Fibroblast of lung (primary cell): ENCODE data around the gene CACNA1A. TPM values are rescaled to one million over a fixed set of nuclear protein-coding genes. Genes with fewer than 3 reads are reported as not detected.

Experiments used
- DNase-seq, 2 donors: peaks; one replicate each; pipeline versions ENCODE4 v3.0.0 to v3.0.0-alpha.2; 2010; ENCODE audit warnings: low read depth in 2 of 2
- H2AFZ ChIP-seq: 2 replicates; pipeline ENCODE4 v1.5.1; 2012; ENCODE audit warnings: low read length, control low read depth, inconsistent platforms
- H3K27ac ChIP-seq: 2 replicates; pipeline ENCODE4 v1.5.1; 2011; ENCODE audit warnings: low read length, control low read depth; ENCODE audit not compliant: insufficient read depth
- H3K27me3 ChIP-seq: 2 replicates; pipeline ENCODE4 v1.5.1; 2011; ENCODE audit warnings: mild to moderate bottlenecking, low read length; ENCODE audit not compliant: control insufficient read depth, insufficient read depth
- H3K36me3 ChIP-seq: 2 replicates; pipeline ENCODE4 v1.5.1; 2011; ENCODE audit warnings: low read length; ENCODE audit not compliant: control insufficient read depth, insufficient read depth
- H3K4me1 ChIP-seq: 2 replicates; pipeline ENCODE4 v1.5.1; 2011; ENCODE audit warnings: low read length; ENCODE audit not compliant: control insufficient read depth, insufficient read depth; ENCODE audit errors: extremely low read depth
- H3K4me2 ChIP-seq: 2 replicates; pipeline ENCODE4 v1.5.1; 2011; ENCODE audit warnings: low read length, control low read depth; ENCODE audit not compliant: insufficient read depth; ENCODE audit errors: extremely low read depth
- H3K4me3 ChIP-seq, 4 experiments: fragments of 200-600 bp in 1 of 4; sonication (generic) in 1 of 4; replicated peaks in 1 of 4; 2 replicates each; pipeline ENCODE4 v1.5.1; 2011 to 2016; ENCODE audit warnings: low read length in 4 of 4, low read depth in 3 of 4, mild to moderate bottlenecking in 3 of 4, control low read depth in 2 of 4, inconsistent platforms in 1 of 4, mixed read lengths in 1 of 4; ENCODE audit not compliant: insufficient read depth in 1 of 4; ENCODE audit errors: control extremely low read depth in 1 of 4
- H3K79me2 ChIP-seq: 2 replicates; pipeline ENCODE4 v1.5.1; 2012; ENCODE audit warnings: mild to moderate bottlenecking, low read length, inconsistent platforms; ENCODE audit not compliant: control insufficient read depth, insufficient read depth
- H3K9ac ChIP-seq: 2 replicates; pipeline ENCODE4 v1.5.1; 2011; ENCODE audit warnings: mild to moderate bottlenecking, low read length, control low read depth; ENCODE audit not compliant: insufficient read depth
- H3K9me3 ChIP-seq: 2 replicates; pipeline ENCODE4 v1.5.1; 2012; ENCODE audit warnings: low read depth, low read length; ENCODE audit not compliant: control insufficient read depth, insufficient read depth
- H4K20me1 ChIP-seq: 2 replicates; pipeline ENCODE4 v1.5.1; 2011; ENCODE audit warnings: low read length; ENCODE audit not compliant: control insufficient read depth, insufficient read depth; ENCODE audit errors: extremely low read depth
- EZH2 ChIP-seq: IDR thresholded peaks from 2 replicates; pipeline ENCODE4 v1.5.1; 2012; ENCODE audit warnings: low read length, control low read depth, mild to moderate bottlenecking; ENCODE audit errors: missing control alignments
- polyA plus RNA-seq, 2 donors: library from polyadenylated mRNA; depleted of rRNA in 1 of 2; stranded (reverse) in 1 of 2; unstranded in 1 of 2; fragments of >200 nt; gene quantifications; 2 replicates each; pipeline ENCODE4 v1.2.1, GENCODE V29; 2011 to 2012; ENCODE audit warnings: missing spikeins in 1 of 2
- total RNA-seq: library from RNA; depleted of rRNA; stranded (reverse); fragments of >200 nt; gene quantifications from 2 replicates; pipeline ENCODE4 v1.2.1, GENCODE V29; 2014
- TF ChIP-seq, protein P1 (sequence below), 2 donors: IDR thresholded peaks in 1 of 2; conservative IDR thresholded peaks in 1 of 2; 1 replicate in 1 of 2; 2 replicates in 1 of 2; pipeline ENCODE4 v1.5.1; 2011 to 2012; ENCODE audit warnings: low read length in 2 of 2, control low read depth in 1 of 2, inconsistent platforms in 1 of 2, low read depth in 1 of 2, mild to moderate bottlenecking in 1 of 2

CACNA1A gene
- total and polyA plus RNA-seq, 2 donors (not counting 1 experiment from before 2014, with no cell fraction given), result 0.96 to 9.7 TPM

DNA sequence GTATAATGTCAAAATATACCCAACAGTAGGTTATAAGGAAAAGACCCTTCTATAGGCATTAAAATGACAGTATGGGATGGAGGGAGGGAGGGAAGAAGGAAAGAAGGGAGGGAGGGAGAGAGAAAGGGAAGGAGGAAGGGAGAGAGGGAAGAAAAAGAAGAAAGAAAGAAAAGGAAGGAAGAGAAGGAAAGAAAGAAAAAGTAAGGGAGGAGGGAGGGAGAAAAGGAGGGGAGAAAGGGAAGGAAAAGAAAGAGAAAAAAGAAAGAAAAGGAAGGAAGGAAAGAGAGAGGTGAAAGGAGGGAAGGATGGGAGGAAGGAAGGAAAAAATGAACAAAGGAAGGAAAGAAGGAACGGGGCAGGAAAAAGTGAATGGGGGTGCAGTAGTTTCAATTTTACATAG, 35.3 kb upstream of the CACNA1A start:
- Histone ChIP-seq H2AFZ (no peak overlapping the region), H4K20me1 (no peaks in the 10 kb centered on the region), H3K27me3 (no peaks in the 10 kb centered on the region), H3K79me2 (no peaks in the 10 kb centered on the region), H3K4me3 (no peak overlapping the region), H3K27ac (no peak overlapping the region), H3K9ac (no peak overlapping the region), H3K9me3 (no peaks in the 10 kb centered on the region), H3K4me1 (no peaks in the 10 kb centered on the region), H3K4me2 (no peak overlapping the region), H3K36me3 (no peaks in the 10 kb centered on the region)
- TF ChIP-seq EZH2, result no peak
- TF ChIP-seq, protein P1, sequence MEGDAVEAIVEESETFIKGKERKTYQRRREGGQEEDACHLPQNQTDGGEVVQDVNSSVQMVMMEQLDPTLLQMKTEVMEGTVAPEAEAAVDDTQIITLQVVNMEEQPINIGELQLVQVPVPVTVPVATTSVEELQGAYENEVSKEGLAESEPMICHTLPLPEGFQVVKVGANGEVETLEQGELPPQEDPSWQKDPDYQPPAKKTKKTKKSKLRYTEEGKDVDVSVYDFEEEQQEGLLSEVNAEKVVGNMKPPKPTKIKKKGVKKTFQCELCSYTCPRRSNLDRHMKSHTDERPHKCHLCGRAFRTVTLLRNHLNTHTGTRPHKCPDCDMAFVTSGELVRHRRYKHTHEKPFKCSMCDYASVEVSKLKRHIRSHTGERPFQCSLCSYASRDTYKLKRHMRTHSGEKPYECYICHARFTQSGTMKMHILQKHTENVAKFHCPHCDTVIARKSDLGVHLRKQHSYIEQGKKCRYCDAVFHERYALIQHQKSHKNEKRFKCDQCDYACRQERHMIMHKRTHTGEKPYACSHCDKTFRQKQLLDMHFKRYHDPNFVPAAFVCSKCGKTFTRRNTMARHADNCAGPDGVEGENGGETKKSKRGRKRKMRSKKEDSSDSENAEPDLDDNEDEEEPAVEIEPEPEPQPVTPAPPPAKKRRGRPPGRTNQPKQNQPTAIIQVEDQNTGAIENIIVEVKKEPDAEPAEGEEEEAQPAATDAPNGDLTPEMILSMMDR (conservative IDR thresholded peaks at IDR 0.05 in 1 of 2, IDR thresholded peaks at IDR 0.05 in 1 of 2; ENCODE audit: low read depth in 1 of 2, low read length in 2 of 2), result no peak
- DNase-seq, result no peak

DNA sequence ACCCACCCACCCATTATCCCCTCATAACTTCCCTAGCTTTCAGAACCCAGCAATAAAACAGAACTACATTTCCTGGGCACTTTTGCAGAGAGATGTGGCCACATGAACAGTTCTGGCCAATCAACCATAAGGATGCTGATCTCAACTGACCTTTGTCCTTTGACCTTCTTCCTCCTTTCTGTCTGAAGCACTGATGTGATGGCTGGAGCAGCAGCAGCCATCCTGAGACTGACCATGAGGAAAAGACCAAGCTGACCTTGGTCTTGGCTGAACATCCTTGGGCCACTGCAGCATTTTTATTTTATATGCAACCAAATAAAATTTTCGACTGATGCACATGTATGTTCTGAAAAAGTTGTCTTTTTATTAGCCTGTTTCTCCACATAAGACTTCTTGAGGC, 33.1 kb upstream of the CACNA1A start:
- Histone ChIP-seq H3K9me3 (no peaks in the 10 kb centered on the region), H2AFZ (no peak overlapping the region), H4K20me1 (no peaks in the 10 kb centered on the region), H3K4me1 (no peaks in the 10 kb centered on the region), H3K27me3 (no peaks in the 10 kb centered on the region), H3K79me2 (no peaks in the 10 kb centered on the region), H3K27ac (no peak overlapping the region), H3K9ac (no peak overlapping the region), H3K36me3 (no peaks in the 10 kb centered on the region), H3K4me2 (no peak overlapping the region), H3K4me3 (no peak overlapping the region)
- TF ChIP-seq EZH2, result no peak
- TF ChIP-seq, protein P1 (conservative IDR thresholded peaks at IDR 0.05 in 1 of 2, IDR thresholded peaks at IDR 0.05 in 1 of 2; ENCODE audit: low read depth in 1 of 2, low read length in 2 of 2), result no peak
- DNase-seq, result no peak

DNA sequence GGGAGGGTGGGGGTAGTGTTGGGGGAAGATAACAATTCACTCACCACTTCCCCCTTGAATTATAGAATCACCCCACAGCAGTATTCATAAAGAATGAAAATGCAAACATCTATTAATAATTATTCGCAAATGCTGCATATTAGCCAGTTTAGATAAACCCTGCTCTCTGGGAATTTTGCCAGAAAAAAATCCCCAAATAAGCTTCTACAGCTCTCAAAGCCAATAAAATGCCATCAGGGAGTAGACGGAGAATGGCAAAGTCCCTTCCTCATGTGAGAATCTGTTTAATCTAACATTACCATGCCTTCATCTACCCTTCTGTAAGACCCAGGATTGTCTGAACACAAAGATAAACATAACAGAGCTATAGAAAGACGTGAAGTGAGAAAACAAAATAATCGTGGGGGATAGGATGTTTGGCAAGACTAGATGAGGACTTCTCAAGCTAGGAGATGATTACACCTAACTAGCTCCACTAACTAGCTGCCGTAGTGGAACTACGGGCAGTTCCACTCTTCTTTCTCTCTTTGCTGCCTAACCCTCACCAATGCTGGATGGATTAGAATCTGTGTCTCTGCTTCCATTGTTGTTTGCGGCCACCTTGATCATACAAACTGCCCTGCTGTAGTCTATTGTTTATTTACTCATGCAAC, 32.4 kb upstream of the CACNA1A start:
- Histone ChIP-seq H3K27ac (no peak overlapping the region), H4K20me1 (no peaks in the 10 kb centered on the region), H3K79me2 (no peaks in the 10 kb centered on the region), H3K4me3 (no peak overlapping the region), H3K4me2 (no peak overlapping the region), H2AFZ (no peak overlapping the region), H3K27me3 (no peaks in the 10 kb centered on the region), H3K4me1 (no peaks in the 10 kb centered on the region), H3K9me3 (no peaks in the 10 kb centered on the region), H3K9ac (no peak overlapping the region), H3K36me3 (no peaks in the 10 kb centered on the region)
- TF ChIP-seq, protein P1 (conservative IDR thresholded peaks at IDR 0.05 in 1 of 2, IDR thresholded peaks at IDR 0.05 in 1 of 2; ENCODE audit: low read depth in 1 of 2, low read length in 2 of 2), result no peak
- TF ChIP-seq EZH2, result no peak
- DNase-seq, result no peak
